Activated T-helper 2 cell treated with anti-CD3 and anti-CD28 coated beads, Interferon-gamma antibody, Interleukin-2, Interleukin-4, amounts not matched to agents 10 μg/mL and 5 μg/mL and 100 μg/mL, durations not matched to agents 14 hours and 24 hours and 36 hours (primary cell): ENCODE results near the gene PPP1R26. TPM values are rescaled to one million over a fixed set of nuclear protein-coding genes. Genes with fewer than 3 reads are reported as not detected.

ENCODE experiments used
- DNase-seq: peaks from one replicate; pipeline ENCODE4 v3.0.0; 2021; ENCODE audit warnings: low spot score
- H3K27ac Mint-ChIP-seq: one replicate; pipeline ENCODE4 v1.8.0; 2021; ENCODE audit warnings: mixed read lengths
- H3K27me3 Mint-ChIP-seq: one replicate; pipeline ENCODE4 v1.8.0; 2021; ENCODE audit warnings: low read depth, mixed read lengths
- H3K36me3 Mint-ChIP-seq: one replicate; pipeline ENCODE4 v1.8.0; 2021; ENCODE audit warnings: low read depth, mixed read lengths
- H3K4me1 Mint-ChIP-seq: one replicate; pipeline ENCODE4 v1.8.0; 2021; ENCODE audit warnings: low read depth, mixed read lengths
- H3K4me3 Mint-ChIP-seq: one replicate; pipeline ENCODE4 v1.8.0; 2021; ENCODE audit warnings: low read depth, mild to moderate bottlenecking, moderate library complexity, mixed read lengths
- H3K9me3 Mint-ChIP-seq: one replicate; pipeline ENCODE4 v1.8.0; 2021; ENCODE audit warnings: mixed read lengths
- intact Hi-C: fragments of 100-400 bp; cut with micrococcal nuclease; formaldehyde crosslinking; loops from one replicate; pipeline ENCODE4 v1.15.1; 2023
- total RNA-seq: library from RNA; stranded (reverse); gene quantifications from 2 replicates; pipeline ENCODE4 v1.2.3, GENCODE V29; 2022

Gene PPP1R26
- total RNA-seq, 1 donor from 2014 or later, result 2.3 TPM

DNA sequence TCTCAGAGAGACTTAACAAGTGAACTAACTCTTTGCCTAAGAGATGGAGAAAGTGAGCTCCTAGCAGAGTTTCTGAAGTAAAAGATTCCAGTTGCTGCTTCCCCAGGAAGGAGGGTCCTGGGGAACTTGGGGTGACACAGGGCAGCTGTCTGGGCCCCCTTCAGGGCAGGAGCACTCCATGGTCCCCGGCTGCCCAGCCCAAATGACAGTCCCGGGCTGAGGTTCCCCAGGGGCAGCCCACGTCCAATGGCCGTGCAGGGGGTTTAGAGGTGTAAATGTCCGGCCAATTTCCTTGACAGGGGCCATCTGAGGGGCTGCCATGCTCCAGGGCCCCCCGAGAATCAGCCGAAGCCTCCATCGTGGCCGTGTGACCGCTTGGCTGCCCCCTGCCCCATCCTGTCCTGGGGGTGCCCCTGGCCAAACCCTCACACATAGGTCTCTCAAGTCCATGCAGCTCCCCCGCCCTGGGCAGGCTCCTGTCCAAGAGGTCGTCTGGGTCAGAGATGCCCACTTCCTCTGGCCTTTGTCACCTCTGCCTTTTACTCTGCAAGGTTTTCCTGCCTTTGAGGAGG is 5.5 kb upstream of the PPP1R26 start:
- intact Hi-C loops, result no loop called here
- no peak overlapping the region for H3K27ac Mint-ChIP-seq

GRCh38 chr9:135474915-135475314 is 4.7 kb upstream of the PPP1R26 start:
- peaks cover 3% of the 10 kb centered on the region for H3K36me3 Mint-ChIP-seq
- no peak overlapping the region for H3K27ac Mint-ChIP-seq
- no peaks in the 10 kb centered on the region for H3K9me3 Mint-ChIP-seq
- H3K4me1 Mint-ChIP-seq, result peaks cover 9% of the 10 kb centered on the region
- no peak overlapping the region for H3K4me3 Mint-ChIP-seq
- no peak for DNase-seq
- H3K27me3 Mint-ChIP-seq, result peaks cover 25% of the 10 kb centered on the region
- intact Hi-C loops, result no loop called here

More for the DNA sequence above, 5.5 kb upstream of the PPP1R26 start:
- Mint-ChIP-seq H3K36me3 (peaks cover 3% of the 10 kb centered on the region), H3K9me3 (no peaks in the 10 kb centered on the region), H3K27me3 (peaks cover 25% of the 10 kb centered on the region), H3K4me1 (peaks cover 11% of the 10 kb centered on the region), H3K4me3 (no peak overlapping the region)
- DNase-seq, result no peak

GRCh38 chr9:135476561-135477355 is 2.8 kb upstream of the PPP1R26 start:
- H3K4me1 Mint-ChIP-seq, result peaks cover 3% of the 10 kb centered on the region
- H3K27ac Mint-ChIP-seq, result no peak overlapping the region
- H3K9me3 Mint-ChIP-seq, result no peaks in the 10 kb centered on the region
- intact Hi-C loops, result no loop called here
- no peak for DNase-seq
- peaks cover 3% of the 10 kb centered on the region for H3K36me3 Mint-ChIP-seq
- no peak overlapping the region for H3K4me3 Mint-ChIP-seq
- H3K27me3 Mint-ChIP-seq, result peaks cover 31% of the 10 kb centered on the region

- Mint-ChIP-seq H3K27me3 (peaks cover 40% of the 10 kb centered on the region), H3K4me3 (peak overlapping the region; percentile 84), H3K36me3 (peaks cover 3% of the 10 kb centered on the region), H3K4me1 (peaks cover 3% of the 10 kb centered on the region), H3K9me3 (no peaks in the 10 kb centered on the region), H3K27ac (no peak overlapping the region)
- no peak for DNase-seq
- intact Hi-C loops, result no loop called here
Observed at GRCh38 chr9:135478191-135478590, 1.4 kb upstream of the PPP1R26 start.

DNA sequence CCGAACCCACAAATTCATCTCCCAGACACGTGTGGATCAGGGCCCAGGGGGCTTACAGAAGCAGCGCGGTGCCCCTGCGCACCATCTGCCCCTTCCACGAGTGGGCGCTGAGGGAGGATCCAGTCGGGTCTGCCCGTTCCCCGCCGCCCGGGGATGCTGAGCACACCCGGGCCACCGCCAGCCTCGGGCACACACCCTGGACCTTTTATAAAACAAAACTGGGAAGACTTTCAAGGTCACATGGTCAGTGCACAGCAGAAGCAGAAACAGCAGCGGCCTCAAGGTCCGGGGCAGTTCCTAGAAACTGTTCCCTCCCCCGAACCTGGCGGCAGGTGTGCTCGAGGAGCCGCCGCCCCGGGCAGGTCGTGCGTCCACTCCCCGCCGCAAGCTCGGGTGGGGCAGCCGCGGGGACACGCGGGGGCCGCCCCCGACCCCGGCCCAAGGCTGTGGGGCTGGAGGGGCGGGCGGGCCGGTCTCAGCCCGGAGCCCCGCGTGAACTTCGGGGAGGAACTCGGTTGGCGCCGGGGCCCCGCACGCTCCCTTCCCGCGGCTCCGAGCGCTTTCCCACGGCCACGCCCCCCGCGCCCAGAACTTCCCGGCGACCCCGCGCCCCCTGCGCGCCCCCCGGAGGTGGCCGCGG is 633 bp upstream of the PPP1R26 start:
- Mint-ChIP-seq H3K4me3 (peak overlapping the region; percentile 84), H3K9me3 (no peaks in the 10 kb centered on the region), H3K27ac (no peak overlapping the region), H3K36me3 (peaks cover 3% of the 10 kb centered on the region), H3K4me1 (peaks cover 3% of the 10 kb centered on the region), H3K27me3 (peaks cover 45% of the 10 kb centered on the region)
- intact Hi-C loops, result no loop called here
- DNase-seq, result no peak

- intact Hi-C loops, result no loop called here
- peaks cover 45% of the 10 kb centered on the region for H3K27me3 Mint-ChIP-seq
- H3K9me3 Mint-ChIP-seq, result no peaks in the 10 kb centered on the region
- H3K27ac Mint-ChIP-seq, result no peak overlapping the region
- peak overlapping the region; percentile 21 for H3K4me3 Mint-ChIP-seq
- DNase-seq, result no peak
- peaks cover 3% of the 10 kb centered on the region for H3K36me3 Mint-ChIP-seq
- H3K4me1 Mint-ChIP-seq, result peaks cover 3% of the 10 kb centered on the region
Observed at GRCh38 chr9:135480071-135480939, 723 bp downstream of the PPP1R26 start.

- Mint-ChIP-seq H3K4me3 (no peak overlapping the region), H3K27me3 (peaks cover 45% of the 10 kb centered on the region), H3K4me1 (peaks cover 3% of the 10 kb centered on the region), H3K36me3 (peaks cover 3% of the 10 kb centered on the region), H3K27ac (no peak overlapping the region), H3K9me3 (no peaks in the 10 kb centered on the region)
- intact Hi-C loops, result no loop called here
- DNase-seq, result no peak
Observed at GRCh38 chr9:135480940-135481310, 1.3 kb downstream of the PPP1R26 start.

GRCh38 chr9:135482015-135482754 is 2.6 kb downstream of the PPP1R26 start:
- peaks cover 3% of the 10 kb centered on the region for H3K36me3 Mint-ChIP-seq
- no peaks in the 10 kb centered on the region for H3K9me3 Mint-ChIP-seq
- no peak for DNase-seq
- no peak overlapping the region for H3K4me3 Mint-ChIP-seq
- intact Hi-C loops, result no loop called here
- peaks cover 37% of the 10 kb centered on the region for H3K27me3 Mint-ChIP-seq
- no peak overlapping the region for H3K27ac Mint-ChIP-seq
- peaks cover 3% of the 10 kb centered on the region for H3K4me1 Mint-ChIP-seq

DNA sequence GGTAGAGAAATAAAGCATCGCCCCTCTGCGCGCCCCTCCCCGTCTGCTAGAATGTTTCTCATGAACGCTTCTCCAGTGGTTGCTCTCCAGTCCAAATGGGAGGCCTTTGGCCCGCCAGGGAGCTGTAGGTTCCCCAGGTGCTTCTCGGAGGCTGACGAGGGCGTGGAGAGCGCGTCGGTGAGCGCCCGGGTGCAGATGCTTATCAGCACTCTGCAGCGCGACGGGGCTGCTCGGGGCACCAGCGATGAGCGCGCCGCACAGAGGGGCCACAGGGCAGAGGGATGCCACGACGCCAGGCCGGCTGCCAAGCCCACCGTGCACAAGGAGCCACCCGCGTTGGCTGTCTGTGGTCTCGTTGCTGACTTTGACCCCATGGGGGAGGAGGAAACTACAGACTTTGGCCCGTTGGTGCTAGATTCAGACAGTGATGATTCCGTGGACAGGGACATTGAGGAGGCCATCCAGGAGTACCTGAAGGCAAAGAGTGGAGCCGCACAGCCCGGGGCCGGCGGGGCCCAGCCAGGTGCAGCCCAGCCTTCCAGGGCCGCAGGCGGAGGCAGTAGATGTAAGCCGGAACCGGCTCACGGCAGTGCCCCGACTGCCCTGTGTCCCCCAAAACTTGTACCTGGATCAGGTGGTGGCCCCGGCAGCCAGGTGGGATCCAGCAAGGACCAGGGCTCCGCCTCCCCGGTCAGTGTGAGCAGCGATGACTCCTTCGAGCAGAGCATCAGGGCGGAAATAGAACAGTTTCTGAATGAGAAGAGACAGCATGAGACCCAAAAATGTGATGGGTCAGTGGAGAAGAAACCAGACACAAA is 5.1 kb downstream of the PPP1R26 start:
- no peaks in the 10 kb centered on the region for H3K9me3 Mint-ChIP-seq
- no peak overlapping the region for H3K4me3 Mint-ChIP-seq
- peaks cover 24% of the 10 kb centered on the region for H3K27me3 Mint-ChIP-seq
- no peaks in the 10 kb centered on the region for H3K36me3 Mint-ChIP-seq
- no peak for DNase-seq
- H3K4me1 Mint-ChIP-seq, result no peaks in the 10 kb centered on the region
- H3K27ac Mint-ChIP-seq, result no peak overlapping the region
- intact Hi-C loops, result no loop called here

DNA sequence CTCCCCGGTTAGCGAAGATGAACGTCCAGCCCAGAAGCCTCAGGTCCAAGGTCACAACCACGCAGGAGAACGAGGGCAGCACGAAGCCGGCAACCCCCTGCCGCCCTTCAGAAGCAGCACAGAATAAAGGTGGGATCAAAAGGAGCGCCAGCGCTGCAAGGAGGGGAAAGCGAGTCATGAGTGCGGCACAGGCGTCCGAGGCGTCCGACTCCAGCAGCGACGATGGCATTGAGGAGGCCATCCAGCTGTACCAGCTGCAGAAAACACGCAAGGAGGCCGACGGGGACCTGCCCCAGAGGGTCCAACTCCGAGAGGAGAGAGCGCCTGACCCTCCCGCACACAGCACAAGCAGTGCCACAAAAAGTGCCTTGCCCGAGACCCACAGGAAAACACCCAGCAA is 5.8 kb downstream of the PPP1R26 start:
- no peak for DNase-seq
- Mint-ChIP-seq H3K4me3 (no peak overlapping the region), H3K9me3 (no peaks in the 10 kb centered on the region), H3K36me3 (no peaks in the 10 kb centered on the region), H3K4me1 (no peaks in the 10 kb centered on the region), H3K27ac (no peak overlapping the region), H3K27me3 (peaks cover 24% of the 10 kb centered on the region)
- intact Hi-C loops, result no loop called here

GRCh38 chr9:135485832-135486231 is 6.2 kb downstream of the PPP1R26 start:
- intact Hi-C loops, result no loop called here
- peaks cover 24% of the 10 kb centered on the region for H3K27me3 Mint-ChIP-seq

More at GRCh38 chr9:135485832-135486231, 6.2 kb downstream of the PPP1R26 start:
- no peak overlapping the region for H3K27ac Mint-ChIP-seq
- no peak overlapping the region for H3K4me3 Mint-ChIP-seq
- no peak for DNase-seq
- H3K9me3 Mint-ChIP-seq, result no peaks in the 10 kb centered on the region
- H3K36me3 Mint-ChIP-seq, result no peaks in the 10 kb centered on the region
- no peaks in the 10 kb centered on the region for H3K4me1 Mint-ChIP-seq
